Epidermal melanocyte (primary cell): ENCODE results near the gene BPIFB2.
"Not testable (repeated sequence)": the region's sequence is repeated elsewhere in the genome, so short reads cannot be mapped to it uniquely, and the experiment has no call there.

ENCODE experiments used
- DNase-seq: peaks from one replicate; pipeline ENCODE4 v3.0.0; 2011; ENCODE audit warnings: low spot score; ENCODE audit not compliant: insufficient read length

Gene BPIFB2

DNA sequence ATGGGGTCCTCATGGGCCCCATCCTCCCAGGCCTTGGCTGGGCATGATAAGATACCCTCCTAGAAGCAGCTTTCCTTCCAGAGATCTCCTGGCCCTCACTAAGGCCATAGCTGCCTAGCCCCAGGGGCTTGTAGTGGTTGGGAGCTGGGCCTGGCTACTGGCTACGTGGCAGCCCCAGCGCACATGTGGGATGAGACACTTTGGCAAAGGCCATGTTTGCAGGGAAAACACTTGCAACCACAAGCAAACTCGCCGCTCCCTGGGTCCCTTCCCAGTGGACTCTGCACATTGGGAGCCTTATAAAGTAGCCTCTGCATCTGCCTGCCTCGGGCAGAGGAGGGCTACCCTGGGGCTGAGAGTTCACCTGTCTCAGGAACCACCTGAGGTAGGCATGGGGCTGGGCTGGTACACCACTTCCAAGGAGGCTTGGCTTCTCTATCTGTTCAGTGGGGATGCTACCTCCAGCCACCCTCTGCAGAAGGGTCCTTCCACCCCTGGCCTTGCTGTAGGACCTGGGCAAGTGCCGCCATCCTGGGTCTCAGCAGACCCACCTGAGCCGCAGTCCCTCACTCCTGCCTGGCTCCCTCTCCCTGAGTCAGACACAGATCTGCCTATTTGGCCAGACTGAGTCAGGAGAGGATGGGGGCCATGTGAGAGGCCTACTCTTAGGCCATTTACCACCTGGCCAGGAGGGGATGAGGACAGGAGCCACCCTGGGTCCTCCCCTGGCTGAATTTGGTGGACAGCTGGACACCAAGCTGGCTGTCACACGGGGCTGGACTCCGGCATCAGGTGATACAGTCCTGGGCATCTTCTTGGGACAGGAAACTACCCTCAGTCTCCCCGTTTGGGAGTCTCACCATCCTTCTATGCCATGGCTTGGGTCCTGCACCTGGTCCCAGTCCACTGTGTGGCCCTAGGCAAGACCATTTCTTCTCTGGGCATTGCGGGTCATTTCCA is at the start of gene BPIFB2:
TSS of gene BPIFB2 (plus strand) at position 329 of the 960 bp plus-strand sequence. CDS start 871 bp downstream, outside the sequence.
- DNase-seq = no peak

DNA sequence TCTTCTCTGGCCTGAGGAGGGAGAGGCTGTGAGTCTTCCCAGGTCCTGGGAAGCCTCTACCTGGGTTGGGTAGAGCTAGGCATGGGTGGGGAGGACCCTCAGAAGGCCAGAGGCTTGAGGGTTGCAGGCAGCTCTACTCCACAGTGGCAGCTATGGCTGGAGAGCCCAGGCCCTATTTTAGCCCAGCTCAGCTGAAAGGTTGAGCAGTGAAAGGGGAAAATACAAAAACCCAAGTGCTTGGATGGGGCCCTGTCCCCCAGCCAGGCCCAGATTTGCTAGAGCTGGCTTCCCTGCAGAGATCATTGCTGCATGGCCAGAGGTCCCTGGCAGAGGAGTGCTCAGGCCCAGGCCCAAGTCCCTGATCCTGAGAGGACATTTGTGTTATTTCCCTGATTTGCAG is 48.9 kb upstream of the BPIFB2 start:
- DNase-seq = no peak

GRCh38 chr20:32959351-32960221 is 47.9 kb upstream of the BPIFB2 start:
- no peak for DNase-seq

GRCh38 chr20:32960222-32960518 is 47.3 kb upstream of the BPIFB2 start:
- DNase-seq = no peak

DNA sequence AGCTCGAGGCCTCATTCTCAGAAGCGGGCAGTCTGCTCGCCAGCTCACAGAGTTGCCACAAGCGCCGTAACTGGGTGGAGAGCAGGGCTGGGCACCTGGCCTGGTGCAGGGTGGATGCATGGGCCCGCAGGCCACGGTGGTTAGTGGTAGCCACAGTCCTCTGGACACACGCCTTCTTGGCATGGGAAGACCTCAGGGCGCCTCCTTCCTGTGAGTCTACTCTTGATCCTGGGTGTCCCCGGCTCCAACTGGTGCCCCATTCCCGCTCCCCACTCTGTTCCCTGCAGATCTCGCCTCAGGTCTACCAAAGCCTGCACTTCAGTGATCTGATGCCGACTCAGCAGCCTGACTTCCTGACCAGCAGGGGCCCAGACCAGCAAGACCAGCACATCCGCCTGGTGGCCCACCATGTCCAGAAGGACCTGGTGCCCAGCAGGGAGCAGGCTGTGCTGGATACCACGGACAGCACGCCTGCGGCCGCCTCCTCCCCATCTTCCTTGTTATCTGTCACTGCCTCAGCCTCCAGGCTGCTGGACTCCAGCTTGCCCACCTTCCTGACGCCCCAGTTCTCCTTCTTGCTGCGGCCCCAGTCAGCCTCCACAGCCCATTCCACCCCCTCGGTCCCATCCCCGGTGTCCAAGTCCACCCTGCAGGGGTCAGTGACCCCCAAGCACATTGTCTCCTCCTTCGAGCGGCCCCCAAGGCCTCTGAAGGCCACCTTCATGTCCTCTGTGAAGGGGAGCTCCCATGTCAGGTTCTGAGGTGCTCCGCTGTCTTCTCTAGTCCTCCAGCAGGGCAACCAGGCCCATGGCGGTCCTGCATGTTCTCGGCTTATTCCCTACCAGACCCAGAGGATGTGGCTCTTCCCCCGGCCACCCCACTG is 46.4 kb upstream of the BPIFB2 start:
- DNase-seq = no peak

DNA sequence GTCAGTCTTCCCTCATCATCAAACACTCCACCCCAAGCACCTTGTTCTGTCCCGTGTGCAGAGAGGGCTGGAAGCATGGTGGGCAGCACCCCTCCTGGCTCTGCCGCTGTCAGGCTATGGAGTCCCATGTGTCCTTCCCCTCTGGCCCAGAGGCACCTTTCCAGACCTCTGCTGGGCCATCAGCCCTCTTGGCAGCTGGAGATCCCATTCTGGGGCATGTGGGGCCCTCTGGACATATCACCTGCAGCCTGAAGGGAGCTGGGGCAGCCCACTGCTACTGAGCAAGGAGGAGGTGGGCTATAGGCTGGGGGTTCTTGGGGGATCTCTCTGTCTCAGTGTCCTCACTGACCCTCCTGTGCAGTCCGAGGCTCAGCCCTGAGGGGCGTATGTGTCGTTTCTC is 45.5 kb upstream of the BPIFB2 start:
- DNase-seq = no peak

DNA sequence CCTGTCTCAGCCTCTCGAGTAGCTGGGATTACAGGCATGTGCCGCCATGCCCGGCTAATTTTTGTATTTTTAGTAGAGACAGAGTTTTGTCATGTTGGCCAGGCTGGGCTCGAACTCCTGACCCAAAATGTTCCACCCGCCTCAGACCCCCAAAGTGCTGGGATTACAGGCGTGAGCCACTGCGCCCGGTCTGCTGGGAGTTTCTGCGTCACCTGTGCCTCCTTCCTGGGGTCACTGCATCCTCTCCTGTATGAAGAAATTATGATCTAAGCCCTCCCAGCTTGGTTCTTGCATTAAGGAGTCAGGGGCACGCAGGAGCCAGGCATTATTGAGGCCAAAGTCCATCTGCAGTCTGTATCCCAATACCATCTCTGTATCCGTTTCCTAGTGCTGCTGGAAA is 44.9 kb upstream of the BPIFB2 start:
- not testable (repeated sequence) for DNase-seq

DNA sequence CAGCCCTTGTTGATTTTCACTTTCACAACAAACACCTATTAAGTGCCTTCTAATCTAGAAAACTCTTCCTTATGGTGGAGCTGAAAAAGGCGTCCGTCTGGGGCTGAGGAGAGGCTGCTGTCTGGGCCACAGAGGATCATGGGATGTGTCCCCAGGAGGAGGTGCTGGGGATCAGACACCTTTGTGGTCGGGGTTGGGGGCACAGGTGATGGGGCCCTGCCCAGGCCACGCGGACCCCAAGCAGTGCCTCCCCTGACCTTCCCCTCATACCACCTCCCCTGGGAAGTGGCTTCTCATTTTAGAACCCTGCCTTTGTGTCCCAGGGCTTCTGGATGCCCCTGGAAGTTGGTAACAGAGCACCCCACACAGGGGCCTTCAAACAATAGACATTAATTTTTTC is 44.3 kb upstream of the BPIFB2 start:
- DNase-seq = no peak

DNA sequence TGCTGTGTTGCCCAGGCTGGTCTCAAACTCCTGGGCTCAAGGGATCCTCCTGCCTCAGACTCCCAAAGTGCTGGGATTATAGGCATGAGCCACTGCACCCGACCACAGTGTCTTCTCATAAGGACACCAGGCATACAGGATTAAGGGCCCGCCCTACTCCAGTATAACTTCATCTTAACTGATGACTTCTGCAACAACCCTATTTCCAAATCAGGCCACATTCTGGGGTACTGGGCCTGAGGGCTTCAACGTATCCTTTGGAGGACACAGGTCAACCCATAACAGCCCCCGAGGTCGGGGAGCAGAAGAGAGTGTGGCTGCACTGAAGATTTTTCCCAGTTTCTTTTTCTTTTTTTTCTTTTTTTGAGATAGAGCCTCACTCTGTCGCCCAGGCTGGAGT is 42.9 kb upstream of the BPIFB2 start:
- DNase-seq = no peak

GRCh38 chr20:32965115-32965514 is 42.4 kb upstream of the BPIFB2 start:
- DNase-seq = no peak

GRCh38 chr20:32965581-32966373 is 41.7 kb upstream of the BPIFB2 start:
- DNase-seq = no peak

GRCh38 chr20:32966382-32966781 is 41.1 kb upstream of the BPIFB2 start:
- DNase-seq = no peak

DNA sequence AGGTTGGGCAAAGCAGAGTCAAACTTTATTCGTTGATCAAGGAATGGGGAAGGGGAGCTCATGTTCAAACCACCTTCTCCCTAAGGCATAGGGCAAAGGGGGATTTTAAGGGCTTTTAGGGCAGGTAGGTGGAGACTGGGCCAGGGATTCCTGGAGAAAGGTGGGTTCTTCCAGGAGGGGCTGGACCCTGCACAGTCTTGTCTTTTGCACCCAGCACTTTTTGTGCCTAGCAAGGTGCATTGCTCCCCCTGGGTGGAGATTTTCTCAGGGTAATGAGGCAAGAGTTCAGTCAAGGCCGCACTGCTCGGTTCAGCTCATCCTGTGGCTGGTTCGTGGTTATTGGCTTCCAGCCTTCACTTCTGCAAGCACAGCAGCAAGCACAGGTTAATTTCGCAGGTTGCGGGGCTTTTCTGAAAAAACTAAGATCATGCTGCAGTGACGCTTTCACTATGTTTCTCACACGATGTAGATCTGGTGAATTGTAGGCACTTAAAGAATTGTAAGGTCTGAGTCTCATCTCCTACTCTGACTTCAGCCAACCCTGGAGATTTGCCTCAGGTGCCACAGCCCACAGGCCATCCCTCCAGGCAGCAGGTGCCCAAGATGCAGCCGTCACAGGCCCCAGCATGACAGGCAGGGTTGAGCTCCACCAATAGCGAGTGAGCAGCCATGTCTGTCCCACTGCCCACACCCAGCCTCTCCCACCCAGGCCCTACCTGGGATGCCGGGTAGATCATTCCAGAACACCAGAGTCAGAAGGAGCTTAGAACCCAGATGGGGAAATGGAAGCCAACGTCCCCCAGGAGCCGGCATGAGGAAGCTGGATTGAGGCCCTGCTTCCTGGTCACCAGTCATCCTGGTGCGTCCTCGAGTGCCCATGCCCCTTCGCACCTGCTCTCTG is 40.4 kb upstream of the BPIFB2 start:
- DNase-seq = no peak

- DNase-seq = no peak
Observed at GRCh38 chr20:32967961-32968457, 39.5 kb upstream of the BPIFB2 start.

DNA sequence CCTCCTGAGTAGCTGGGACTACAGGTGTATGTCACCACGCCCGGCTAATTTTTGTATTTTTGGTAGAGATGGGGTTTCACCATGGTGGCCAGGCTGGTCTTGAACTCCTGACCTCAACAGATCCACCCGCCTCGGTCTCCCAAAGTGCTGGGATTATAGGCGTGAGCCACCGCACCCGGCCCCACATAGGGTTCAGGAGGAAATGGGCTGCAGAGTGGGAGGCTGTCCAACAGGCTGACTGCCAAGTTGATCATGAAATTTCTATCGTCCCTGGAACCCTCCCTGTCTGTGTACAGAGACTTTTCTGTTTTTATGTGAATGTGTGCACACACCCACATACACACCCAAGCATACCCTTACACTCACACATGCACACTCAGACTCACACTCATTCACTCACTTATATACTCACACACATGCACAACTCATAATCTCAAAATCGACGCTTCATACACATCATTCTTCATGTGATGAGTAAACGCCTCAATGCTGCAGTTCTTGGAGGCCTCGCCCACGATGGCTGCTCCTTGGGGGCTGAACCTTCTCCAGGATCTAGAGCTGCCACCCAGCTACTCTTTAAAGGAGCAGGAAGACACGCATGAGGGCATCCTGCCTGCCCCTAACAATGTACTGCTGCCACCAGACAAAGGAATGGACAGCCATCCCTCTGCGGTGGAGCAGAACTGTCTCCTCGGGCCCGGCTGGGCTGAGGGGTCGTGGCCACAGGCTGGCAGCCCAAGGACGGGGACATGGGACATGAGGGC is 38.8 kb upstream of the BPIFB2 start:
- no peak for DNase-seq

DNA sequence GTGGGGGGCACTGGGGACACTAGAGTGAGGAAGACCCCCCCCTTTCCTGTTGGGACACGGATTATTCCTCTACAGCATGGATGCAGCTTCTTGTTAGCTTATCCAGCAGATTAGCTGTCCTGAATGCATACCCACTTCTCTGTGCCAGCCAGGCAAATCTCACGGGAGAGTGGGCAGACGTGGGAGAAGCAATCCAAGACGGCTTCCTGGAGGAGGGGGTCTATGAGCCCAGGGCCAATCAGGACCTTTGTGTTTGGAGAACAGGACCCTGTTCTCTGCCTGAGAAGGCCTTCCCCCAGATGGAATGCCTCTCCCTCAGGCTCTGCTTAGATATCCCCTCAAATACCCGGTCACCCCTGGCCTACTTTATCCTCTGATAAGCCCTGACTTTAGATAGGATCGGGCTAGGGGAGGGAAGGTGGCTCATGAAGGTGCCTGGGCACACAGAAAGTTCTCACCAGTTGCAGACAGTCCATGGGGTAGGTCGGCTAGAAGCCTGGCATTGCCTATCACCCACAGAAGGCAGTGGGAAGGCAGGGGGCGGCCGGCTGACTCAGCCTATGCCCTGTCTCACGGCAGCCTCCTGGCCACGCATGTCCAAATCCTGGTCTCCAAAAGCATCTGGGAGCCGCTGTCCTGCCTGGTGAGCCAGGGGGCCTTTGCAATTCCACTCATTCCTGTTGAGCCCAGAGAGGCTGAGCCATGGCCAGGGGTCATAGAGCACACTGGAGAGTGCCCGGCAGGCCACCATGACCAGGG is 38.0 kb upstream of the BPIFB2 start:
- no peak for DNase-seq

DNA sequence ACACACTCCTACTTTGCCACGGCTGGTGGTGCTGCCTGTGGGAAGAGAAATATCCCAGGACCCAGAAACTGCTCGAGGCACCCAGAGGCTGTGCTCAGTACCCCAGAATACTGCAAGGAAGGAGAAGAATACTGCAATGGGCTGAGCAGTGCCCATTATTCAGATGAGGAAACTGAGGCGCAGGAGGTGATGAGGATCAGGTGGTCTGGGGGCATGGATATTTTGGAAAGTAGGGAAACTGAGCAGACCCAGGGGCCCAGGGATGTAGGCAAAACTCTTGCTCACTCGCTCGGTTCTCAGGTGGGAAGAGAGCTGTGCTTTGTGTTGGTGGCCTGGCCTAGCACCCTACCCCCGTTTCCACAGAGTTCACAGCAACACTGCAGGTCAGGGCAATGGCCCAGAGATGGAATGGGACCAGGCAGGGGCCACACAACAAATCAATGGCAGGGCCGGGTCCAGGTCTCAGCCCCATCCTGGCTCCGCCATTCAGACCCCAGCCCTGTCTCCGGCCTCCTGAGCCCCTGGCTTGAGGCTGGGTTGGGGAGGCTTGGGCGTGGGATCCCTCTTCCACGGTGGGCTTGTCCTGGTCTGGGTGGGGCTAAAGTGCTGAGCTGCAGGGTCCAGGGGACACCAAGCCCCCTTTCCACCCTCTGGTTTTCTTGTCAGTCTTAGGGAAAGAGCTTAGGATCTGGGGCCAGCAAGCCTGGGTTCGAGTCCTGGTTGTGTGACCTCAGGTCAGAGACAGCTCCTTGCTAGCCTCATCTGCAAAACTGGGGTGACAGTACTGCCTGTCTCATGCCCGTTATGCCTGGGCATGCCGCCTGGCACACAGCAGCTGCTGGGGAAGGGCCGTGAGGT is 37.2 kb upstream of the BPIFB2 start:
- no peak for DNase-seq
